Measurements from ENCODE around the gene GPR37L1.

DNA sequence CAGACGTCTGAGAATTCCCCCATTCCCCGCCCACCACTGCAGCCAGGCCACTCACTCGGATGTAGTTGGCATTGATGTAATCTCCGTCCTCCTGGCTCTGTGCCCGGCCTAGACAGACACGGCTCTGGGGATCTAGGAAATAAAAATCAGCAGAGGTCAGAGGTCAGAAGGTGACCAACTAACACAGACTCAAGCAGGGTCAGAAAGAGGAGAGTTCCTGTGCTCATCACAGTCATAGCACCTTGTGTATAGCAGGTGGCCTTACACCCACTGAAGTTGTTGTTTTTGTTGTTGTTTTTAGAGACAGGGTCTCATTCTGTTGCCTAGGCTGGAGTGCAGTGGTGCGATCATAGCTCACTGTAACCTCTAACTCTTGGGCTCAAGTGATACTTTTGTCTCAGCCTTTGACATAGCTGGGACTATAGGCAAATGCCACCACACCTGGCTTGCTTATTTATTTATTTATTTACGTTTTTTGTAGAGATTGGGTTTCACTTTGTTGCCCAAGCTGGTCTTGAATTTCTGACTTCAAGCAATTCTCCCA, 32.8 kb downstream of the GPR37L1 start:
- TF ChIP-seq, protein P1, sequence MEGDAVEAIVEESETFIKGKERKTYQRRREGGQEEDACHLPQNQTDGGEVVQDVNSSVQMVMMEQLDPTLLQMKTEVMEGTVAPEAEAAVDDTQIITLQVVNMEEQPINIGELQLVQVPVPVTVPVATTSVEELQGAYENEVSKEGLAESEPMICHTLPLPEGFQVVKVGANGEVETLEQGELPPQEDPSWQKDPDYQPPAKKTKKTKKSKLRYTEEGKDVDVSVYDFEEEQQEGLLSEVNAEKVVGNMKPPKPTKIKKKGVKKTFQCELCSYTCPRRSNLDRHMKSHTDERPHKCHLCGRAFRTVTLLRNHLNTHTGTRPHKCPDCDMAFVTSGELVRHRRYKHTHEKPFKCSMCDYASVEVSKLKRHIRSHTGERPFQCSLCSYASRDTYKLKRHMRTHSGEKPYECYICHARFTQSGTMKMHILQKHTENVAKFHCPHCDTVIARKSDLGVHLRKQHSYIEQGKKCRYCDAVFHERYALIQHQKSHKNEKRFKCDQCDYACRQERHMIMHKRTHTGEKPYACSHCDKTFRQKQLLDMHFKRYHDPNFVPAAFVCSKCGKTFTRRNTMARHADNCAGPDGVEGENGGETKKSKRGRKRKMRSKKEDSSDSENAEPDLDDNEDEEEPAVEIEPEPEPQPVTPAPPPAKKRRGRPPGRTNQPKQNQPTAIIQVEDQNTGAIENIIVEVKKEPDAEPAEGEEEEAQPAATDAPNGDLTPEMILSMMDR (IDR thresholded peaks at IDR 0.05), result no peak
- TF ChIP-seq POLR2A (IDR thresholded peaks at IDR 0.05), result no peak

Data from right lobe of liver (tissue), 4 donors.